Epithelial cell of esophagus (primary cell): ENCODE data around the gene OR2L5.

Experiments
- DNase-seq: peaks from one replicate; pipeline ENCODE4 v3.0.0; 2010; ENCODE audit warnings: low read depth
- H3K4me3 ChIP-seq: 2 replicates; pipeline ENCODE4 v1.5.1; 2011; ENCODE audit warnings: mild to moderate bottlenecking, low read length, control low read depth
- TF ChIP-seq, protein P1 (sequence below): IDR thresholded peaks from 2 replicates; pipeline ENCODE4 v1.5.1; 2011; ENCODE audit warnings: low read depth, mild to moderate bottlenecking, low read length, control low read depth, inconsistent platforms; ENCODE audit not compliant: insufficient read depth; ENCODE audit errors: missing control alignments

The OR2L5 gene

DNA sequence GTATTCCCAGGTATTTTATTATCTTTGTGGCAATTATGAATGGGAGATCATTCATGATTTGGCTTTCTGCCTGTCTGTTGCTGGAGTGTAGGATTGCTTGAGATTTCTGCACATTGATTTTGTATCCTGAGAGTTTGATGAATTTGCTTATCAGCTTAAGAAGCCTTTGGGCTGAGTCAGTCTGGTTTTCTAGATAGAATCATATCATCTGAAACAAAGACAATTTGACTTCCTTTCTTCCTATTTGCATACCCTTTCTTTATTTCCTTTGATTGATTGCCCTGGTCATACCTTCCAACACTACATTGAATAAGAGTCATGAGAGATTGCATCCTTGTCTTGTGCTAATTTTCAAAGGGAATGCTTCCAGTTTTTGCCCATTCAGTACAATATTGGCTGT is 41.2 kb downstream of the OR2L5 start:
- no peak for DNase-seq
- TF ChIP-seq, protein P1, sequence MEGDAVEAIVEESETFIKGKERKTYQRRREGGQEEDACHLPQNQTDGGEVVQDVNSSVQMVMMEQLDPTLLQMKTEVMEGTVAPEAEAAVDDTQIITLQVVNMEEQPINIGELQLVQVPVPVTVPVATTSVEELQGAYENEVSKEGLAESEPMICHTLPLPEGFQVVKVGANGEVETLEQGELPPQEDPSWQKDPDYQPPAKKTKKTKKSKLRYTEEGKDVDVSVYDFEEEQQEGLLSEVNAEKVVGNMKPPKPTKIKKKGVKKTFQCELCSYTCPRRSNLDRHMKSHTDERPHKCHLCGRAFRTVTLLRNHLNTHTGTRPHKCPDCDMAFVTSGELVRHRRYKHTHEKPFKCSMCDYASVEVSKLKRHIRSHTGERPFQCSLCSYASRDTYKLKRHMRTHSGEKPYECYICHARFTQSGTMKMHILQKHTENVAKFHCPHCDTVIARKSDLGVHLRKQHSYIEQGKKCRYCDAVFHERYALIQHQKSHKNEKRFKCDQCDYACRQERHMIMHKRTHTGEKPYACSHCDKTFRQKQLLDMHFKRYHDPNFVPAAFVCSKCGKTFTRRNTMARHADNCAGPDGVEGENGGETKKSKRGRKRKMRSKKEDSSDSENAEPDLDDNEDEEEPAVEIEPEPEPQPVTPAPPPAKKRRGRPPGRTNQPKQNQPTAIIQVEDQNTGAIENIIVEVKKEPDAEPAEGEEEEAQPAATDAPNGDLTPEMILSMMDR = no peak
- no peak overlapping the region for H3K4me3 ChIP-seq

DNA sequence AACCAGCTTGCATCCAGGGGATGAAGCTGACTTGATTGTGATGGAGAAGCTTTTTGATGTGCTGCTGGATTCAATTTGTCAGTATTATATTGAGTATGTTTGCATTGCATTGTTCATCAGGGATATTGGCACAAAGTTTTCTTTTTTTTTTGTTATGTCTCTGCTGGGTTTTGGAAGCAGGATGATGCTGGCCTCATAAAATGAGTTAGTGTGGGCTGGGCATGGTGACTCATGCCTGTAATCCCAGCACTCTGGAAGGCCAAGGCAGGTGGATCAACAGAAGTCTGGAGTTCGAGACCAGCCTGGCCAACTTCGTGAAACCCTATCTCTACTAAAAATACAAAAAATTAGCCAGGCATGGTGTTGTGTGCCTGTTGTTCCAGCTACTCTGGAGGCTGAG is 41.8 kb downstream of the OR2L5 start:
- DNase-seq = no peak
- TF ChIP-seq, protein P1 = no peak
- no peak overlapping the region for H3K4me3 ChIP-seq

DNA sequence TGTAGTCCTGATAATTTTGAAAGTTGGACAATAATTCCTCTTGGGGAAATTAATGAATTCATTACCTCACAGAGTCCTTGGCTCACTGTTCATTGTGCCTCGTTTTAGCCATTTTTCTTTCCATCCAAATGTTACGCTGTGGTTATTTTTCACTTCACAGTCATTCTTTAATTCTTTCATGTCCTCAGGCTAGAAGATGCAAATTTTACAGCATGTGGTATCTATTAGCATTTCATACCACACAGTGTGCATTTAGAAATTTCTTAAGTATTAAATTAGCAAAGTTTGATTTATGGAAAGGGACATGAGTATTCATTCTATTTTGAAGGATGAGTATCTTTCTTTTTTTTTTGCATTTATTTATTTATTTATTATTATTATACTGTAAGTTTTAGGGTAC is 51.6 kb downstream of the OR2L5 start:
- TF ChIP-seq, protein P1 = no peak
- DNase-seq = no peak
- no peak overlapping the region for H3K4me3 ChIP-seq

DNA sequence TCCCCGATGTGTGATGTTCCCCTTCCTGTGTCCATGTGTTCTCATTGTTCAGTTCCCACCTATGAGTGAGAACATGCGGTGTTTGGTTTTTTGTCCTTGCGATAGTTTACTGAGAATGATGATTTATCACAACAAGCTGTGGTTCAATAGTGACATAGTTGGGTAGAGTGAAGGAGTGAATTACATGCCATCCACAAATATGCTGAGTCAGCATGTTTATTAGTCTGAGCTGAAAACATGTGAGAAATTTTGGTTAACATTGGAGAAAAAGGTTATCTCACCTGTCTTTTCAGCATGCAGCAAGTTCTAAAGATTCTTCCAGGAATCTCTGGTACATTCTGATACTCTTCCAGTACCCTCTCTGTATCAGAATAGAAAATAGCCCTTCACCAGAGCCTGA is 52.1 kb downstream of the OR2L5 start:
- DNase-seq = no peak
- no peak overlapping the region for H3K4me3 ChIP-seq
- TF ChIP-seq, protein P1 = no peak
